GM21529 (cell line): ENCODE data around the gene CDK8.

Experiments
- ATAC-seq: cut with Tn5 transposase; IDR thresholded peaks from one replicate; pipeline ENCODE4 v1.9.1; 2021; ENCODE audit not compliant: unreplicated experiment

Gene CDK8

GRCh38 chr13:26435646-26436045 is 181.7 kb downstream of the CDK8 start:
- no peak for ATAC-seq

DNA sequence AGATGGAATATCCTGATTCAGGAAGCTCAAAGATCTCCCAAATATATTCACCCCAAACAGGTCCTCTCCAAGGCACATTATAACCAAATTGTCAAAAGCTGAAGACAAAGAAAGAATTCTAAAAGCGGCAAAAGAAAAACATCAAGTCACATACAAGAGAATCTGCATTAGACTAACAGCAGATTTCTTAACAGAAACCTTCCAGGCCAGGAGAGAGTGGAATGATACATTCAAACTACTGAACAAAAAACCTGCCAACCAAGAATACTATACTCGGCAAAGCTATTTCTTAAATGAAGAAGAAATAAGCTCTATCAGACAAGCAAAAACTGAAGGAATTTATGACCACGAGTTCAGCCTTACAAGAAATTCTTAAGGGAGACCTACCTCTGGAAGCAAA is 183.0 kb downstream of the CDK8 start:
- no peak for ATAC-seq

DNA sequence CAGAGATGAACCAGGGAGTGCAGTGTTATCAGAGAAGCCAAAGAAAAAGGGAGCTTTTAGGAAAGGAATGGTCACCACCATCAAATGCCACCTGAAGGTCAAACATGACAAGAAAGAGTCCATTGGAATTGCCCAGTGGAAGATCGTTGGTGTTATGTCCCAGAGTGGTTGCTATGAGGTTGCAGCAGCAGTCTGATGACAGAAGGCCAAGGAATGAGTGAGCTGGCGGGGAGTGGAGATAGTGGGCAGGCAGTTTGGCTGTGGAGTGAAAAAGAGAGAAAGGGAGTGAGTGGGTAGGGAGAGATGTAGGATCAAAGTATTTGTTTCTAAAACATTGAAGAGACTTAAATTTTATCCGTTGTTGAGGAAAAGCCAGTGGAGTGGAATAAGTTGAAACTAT is 186.2 kb downstream of the CDK8 start:
- no peak for ATAC-seq

GRCh38 chr13:26441476-26441875 is 187.5 kb downstream of the CDK8 start:
- ATAC-seq: no peak

DNA sequence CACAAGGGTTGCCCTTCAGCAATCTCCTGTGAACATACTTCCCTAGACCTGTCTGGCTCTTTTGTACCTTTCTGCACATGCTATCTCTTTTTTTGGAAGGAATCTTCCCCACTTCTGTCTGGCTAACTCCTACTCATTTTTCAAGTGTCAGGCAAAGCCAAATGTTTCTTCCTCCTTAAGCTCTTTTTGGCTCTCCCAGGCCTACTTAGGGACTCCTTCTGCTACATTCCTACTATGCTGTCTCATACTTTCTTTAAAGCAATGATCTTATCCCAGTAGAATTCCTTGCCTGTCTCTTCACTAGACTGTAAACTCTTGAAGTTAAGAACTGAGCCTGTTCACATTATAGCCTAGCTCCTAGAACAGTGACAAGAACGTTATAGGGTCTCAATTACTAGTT is 188.6 kb downstream of the CDK8 start:
- no peak for ATAC-seq

DNA sequence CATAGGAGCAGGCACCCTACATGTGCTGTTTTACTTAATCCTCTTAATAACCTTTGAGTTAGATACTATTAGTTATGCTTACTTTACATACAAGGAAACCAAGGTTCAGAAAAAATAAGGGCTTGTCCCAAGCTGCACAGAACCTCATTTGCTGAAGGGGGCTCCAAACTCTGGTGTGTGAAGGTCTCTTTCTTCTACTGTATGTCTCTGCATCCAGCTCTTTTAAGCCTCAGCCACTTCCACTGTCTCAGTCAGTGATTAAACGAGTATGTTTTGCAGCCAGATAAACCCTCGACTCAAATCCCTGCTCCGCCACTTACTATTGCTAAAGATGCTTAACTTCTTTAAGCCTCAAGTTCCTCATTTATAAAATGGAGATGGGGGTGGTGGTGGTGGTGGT is 191.2 kb downstream of the CDK8 start:
- ATAC-seq: no peak

DNA sequence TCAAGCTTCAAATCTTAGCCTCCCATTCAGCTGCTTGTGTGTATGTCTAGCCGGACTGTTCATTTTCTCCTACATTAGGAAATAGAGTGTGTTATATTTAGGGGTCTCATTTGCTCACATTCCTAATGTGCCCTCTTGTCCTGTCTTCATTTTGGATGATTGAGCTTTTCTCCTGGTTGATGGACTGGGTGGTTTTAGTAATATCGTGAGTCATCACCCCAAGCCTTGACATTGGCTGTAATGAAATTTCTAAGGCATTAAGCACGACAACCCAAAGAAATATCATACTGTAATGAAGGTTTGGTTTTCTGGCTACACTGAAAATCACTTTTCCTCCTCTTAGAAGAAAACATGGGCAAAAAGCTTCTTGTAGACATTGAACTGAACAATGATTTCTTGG is 192.8 kb downstream of the CDK8 start:
- ATAC-seq: no peak

DNA sequence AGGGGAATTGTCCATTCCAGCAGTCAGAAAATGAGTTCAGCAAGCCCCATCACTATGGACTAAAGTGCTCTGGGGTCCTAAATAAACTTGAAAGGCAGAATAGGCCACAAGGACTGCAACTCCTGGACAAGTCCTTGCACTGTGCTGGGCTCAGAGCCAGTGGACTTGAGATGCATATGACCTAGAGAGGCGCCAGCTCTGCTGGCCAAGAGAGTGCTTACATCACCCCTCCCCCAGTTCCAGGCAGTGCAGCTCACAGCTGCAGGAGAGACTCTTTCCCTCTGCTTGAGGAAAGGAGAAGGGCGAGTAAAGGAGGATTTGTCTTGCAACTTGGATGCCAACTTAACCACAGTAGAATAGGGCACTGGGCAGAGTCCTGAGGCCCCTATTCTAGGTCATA is 194.1 kb downstream of the CDK8 start:
- ATAC-seq: no peak

- no peak for ATAC-seq
These were observed 195.3 kb downstream of the CDK8 start for GRCh38 chr13:26449063-26449848.
